ENCODE data around the gene KCNK4.

KCNK4 gene

GRCh38 chr11:64253043-64253442, 38.1 kb upstream of the KCNK4 start:
- no peak for TF ChIP-seq TEAD4 (IDR thresholded peaks at IDR 0.05)
- no peak for TF ChIP-seq USF1 (IDR thresholded peaks at IDR 0.05)
- TF ChIP-seq ZBTB7A (IDR thresholded peaks at IDR 0.05; ENCODE audit: low read depth) = no peak
- TF ChIP-seq EGR1 (IDR thresholded peaks at IDR 0.05) = no peak
- TF ChIP-seq EP300 (IDR thresholded peaks at IDR 0.05; ENCODE audit: borderline replicate concordance) = no peak
- TF ChIP-seq YY1 (IDR thresholded peaks at IDR 0.05; ENCODE audit: low read depth) = no peak
- TF ChIP-seq TAF1 (IDR thresholded peaks at IDR 0.05; ENCODE audit: low read depth) = no peak
- no peak for TF ChIP-seq TCF12 (IDR thresholded peaks at IDR 0.05; ENCODE audit: low read depth)
- TF ChIP-seq REST (IDR thresholded peaks at IDR 0.05; ENCODE audit: low read depth) = no peak
- no peak for TF ChIP-seq FOXM1 (IDR thresholded peaks at IDR 0.05; ENCODE audit: borderline replicate concordance, low read depth)
- no peak for TF ChIP-seq CREB1 (IDR thresholded peaks at IDR 0.05; ENCODE audit: low read depth)

GRCh38 chr11:64253481-64253880, 37.6 kb upstream of the KCNK4 start:
- TF ChIP-seq EP300 (IDR thresholded peaks at IDR 0.05; ENCODE audit: borderline replicate concordance) = no peak
- no peak for TF ChIP-seq FOXM1 (IDR thresholded peaks at IDR 0.05; ENCODE audit: borderline replicate concordance, low read depth)
- no peak for TF ChIP-seq CREB1 (IDR thresholded peaks at IDR 0.05; ENCODE audit: low read depth)
- no peak for TF ChIP-seq MAX (IDR thresholded peaks at IDR 0.05)
- TF ChIP-seq NFIC (IDR thresholded peaks at IDR 0.05) = no peak
- no peak for TF ChIP-seq EGR1 (IDR thresholded peaks at IDR 0.05)

GRCh38 chr11:64254326-64254725, 36.8 kb upstream of the KCNK4 start:
- TF ChIP-seq EP300 (IDR thresholded peaks at IDR 0.05; ENCODE audit: borderline replicate concordance) (no peak), TAF1 (IDR thresholded peaks at IDR 0.05; ENCODE audit: low read depth) (no peak), MAX (IDR thresholded peaks at IDR 0.05) (no peak), YY1 (IDR thresholded peaks at IDR 0.05; ENCODE audit: low read depth) (no peak), USF1 (IDR thresholded peaks at IDR 0.05) (no peak), RAD21 (IDR thresholded peaks at IDR 0.05; ENCODE audit: low read depth) (no peak), FOXM1 (IDR thresholded peaks at IDR 0.05; ENCODE audit: borderline replicate concordance, low read depth) (no peak), EGR1 (IDR thresholded peaks at IDR 0.05) (no peak)

- no peak for TF ChIP-seq EP300 (IDR thresholded peaks at IDR 0.05; ENCODE audit: borderline replicate concordance)
- no peak for TF ChIP-seq TCF12 (IDR thresholded peaks at IDR 0.05; ENCODE audit: low read depth)
- TF ChIP-seq CREB1 (IDR thresholded peaks at IDR 0.05; ENCODE audit: low read depth) = no peak
- TF ChIP-seq NFIC (IDR thresholded peaks at IDR 0.05) = no peak
- TF ChIP-seq CEBPB (IDR thresholded peaks at IDR 0.05) = no peak
- TF ChIP-seq REST (IDR thresholded peaks at IDR 0.05; ENCODE audit: low read depth) = no peak
- TF ChIP-seq YY1 (IDR thresholded peaks at IDR 0.05; ENCODE audit: low read depth) = no peak
- TF ChIP-seq EGR1 (IDR thresholded peaks at IDR 0.05) = no peak
- TF ChIP-seq TAF1 (IDR thresholded peaks at IDR 0.05; ENCODE audit: low read depth) = no peak
- no peak for TF ChIP-seq MAX (IDR thresholded peaks at IDR 0.05)
- TF ChIP-seq RAD21 (IDR thresholded peaks at IDR 0.05; ENCODE audit: low read depth) = no peak
- TF ChIP-seq USF1 (IDR thresholded peaks at IDR 0.05) = no peak
- no peak for TF ChIP-seq FOXM1 (IDR thresholded peaks at IDR 0.05; ENCODE audit: borderline replicate concordance, low read depth)
- TF ChIP-seq TEAD4 (IDR thresholded peaks at IDR 0.05) = no peak
- no peak for TF ChIP-seq ZBTB7A (IDR thresholded peaks at IDR 0.05; ENCODE audit: low read depth)
Measured at GRCh38 chr11:64255135-64256128, 35.7 kb upstream of the KCNK4 start.

- TF ChIP-seq USF1 (IDR thresholded peaks at IDR 0.05) = no peak
- TF ChIP-seq REST (IDR thresholded peaks at IDR 0.05; ENCODE audit: low read depth) = no peak
- TF ChIP-seq ZBTB7A (IDR thresholded peaks at IDR 0.05; ENCODE audit: low read depth) = no peak
- TF ChIP-seq RAD21 (IDR thresholded peaks at IDR 0.05; ENCODE audit: low read depth) = no peak
- no peak for TF ChIP-seq MAX (IDR thresholded peaks at IDR 0.05)
- no peak for TF ChIP-seq NFIC (IDR thresholded peaks at IDR 0.05)
- no peak for TF ChIP-seq CREB1 (IDR thresholded peaks at IDR 0.05; ENCODE audit: low read depth)
- TF ChIP-seq FOXM1 (IDR thresholded peaks at IDR 0.05; ENCODE audit: borderline replicate concordance, low read depth) = no peak
- no peak for TF ChIP-seq EGR1 (IDR thresholded peaks at IDR 0.05)
Measured at GRCh38 chr11:64256300-64256699, 34.8 kb upstream of the KCNK4 start.

All from Ishikawa (cell line).